ENCODE results near the gene PEMT. TPM values are rescaled to one million over a fixed set of nuclear protein-coding genes. Genes with fewer than 3 reads are reported as not detected.
A peak's percentile ranks its signal among the peaks of the same experiment; 100 is the strongest.

PEMT gene
- total RNA-seq, 1 experiment from 2014 or later, result 29.5 TPM

GRCh38 chr17:17518014-17518413 lies 73.5 kb downstream of the PEMT start:
- no TSS peak for BruUV-seq (replicated peaks)
- POLR2A ChIA-PET, result no interaction called here
- H3K4me3 Mint-ChIP-seq (ENCODE audit: unreplicated experiment), result no peak overlapping the region

GRCh38 chr17:17516941-17517720 lies 74.4 kb downstream of the PEMT start:
- Histone ChIP-seq H3K27me3 (replicated peaks; ENCODE audit: control insufficient read depth, insufficient read depth, low read length) (no peaks in the 10 kb centered on the region), H3K4me1 (no peaks in the 10 kb centered on the region), H3K36me3 (ENCODE audit: control insufficient read depth, insufficient read depth, low read length) (no peaks in the 10 kb centered on the region), H3K4me3 (ENCODE audit: low read depth, low read length) (no peak overlapping the region), H3K9me3 (no peaks in the 10 kb centered on the region)
- DNase-seq, result no peak
- H3K36me3 Mint-ChIP-seq (ENCODE audit: insufficient read depth, unreplicated experiment), result no peaks in the 10 kb centered on the region
- H3K9me3 Mint-ChIP-seq (ENCODE audit: unreplicated experiment), result no peaks in the 10 kb centered on the region
- no peak overlapping the region for H3K4me3 Mint-ChIP-seq (ENCODE audit: unreplicated experiment)
- H3K4me1 Mint-ChIP-seq (ENCODE audit: low read depth, unreplicated experiment), result no peaks in the 10 kb centered on the region
- intact Hi-C loops (cut with micrococcal nuclease; ENCODE audit: unreplicated experiment), result no loop called here
- no peaks in the 10 kb centered on the region for H3K27me3 Mint-ChIP-seq (ENCODE audit: insufficient read depth, unreplicated experiment)
- ChIA-PET POLR2A (no interaction called here), CTCF (interaction anchor here (0.6 kb wide), 1 partner anchor 31 kb away, joined by 5 read pairs; no protein-coding TSS in a partner anchor)
- peak overlapping the region; percentile 55 for H3K27ac Mint-ChIP-seq (ENCODE audit: unreplicated experiment)
- TF ChIP-seq CTCF (IDR thresholded peaks at IDR 0.05; ENCODE audit: insufficient read depth in 1 of 2, low read depth in 1 of 2, low read length in 1 of 2, severe bottlenecking in 1 of 2, unreplicated experiment in 1 of 2), result no peak
- BruUV-seq (replicated peaks), result no TSS peak

More at GRCh38 chr17:17518014-17518413, 73.5 kb downstream of the PEMT start:
- CTCF ChIA-PET, result no interaction called here
- Histone ChIP-seq H3K27me3 (replicated peaks; ENCODE audit: control insufficient read depth, insufficient read depth, low read length) (no peaks in the 10 kb centered on the region), H3K4me3 (ENCODE audit: low read depth, low read length) (no peak overlapping the region), H3K36me3 (ENCODE audit: control insufficient read depth, insufficient read depth, low read length) (no peaks in the 10 kb centered on the region), H3K9me3 (no peaks in the 10 kb centered on the region), H3K4me1 (no peaks in the 10 kb centered on the region)
- DNase-seq, result no peak
- no peaks in the 10 kb centered on the region for H3K9me3 Mint-ChIP-seq (ENCODE audit: unreplicated experiment)
- H3K27me3 Mint-ChIP-seq (ENCODE audit: insufficient read depth, unreplicated experiment), result no peaks in the 10 kb centered on the region
- no peaks in the 10 kb centered on the region for H3K4me1 Mint-ChIP-seq (ENCODE audit: low read depth, unreplicated experiment)
- no peak for TF ChIP-seq CTCF (IDR thresholded peaks at IDR 0.05; ENCODE audit: insufficient read depth in 1 of 2, low read depth in 1 of 2, low read length in 1 of 2, severe bottlenecking in 1 of 2, unreplicated experiment in 1 of 2)
- H3K27ac Mint-ChIP-seq (ENCODE audit: unreplicated experiment), result no peak overlapping the region
- no peaks in the 10 kb centered on the region for H3K36me3 Mint-ChIP-seq (ENCODE audit: insufficient read depth, unreplicated experiment)
- intact Hi-C loops (cut with micrococcal nuclease; ENCODE audit: unreplicated experiment), result no loop called here

GRCh38 chr17:17515934-17516930 lies 75.3 kb downstream of the PEMT start:
- no peak for DNase-seq
- BruUV-seq (replicated peaks), result no TSS peak
- CTCF ChIA-PET, result interaction anchor here (1.2 kb wide), 1 partner anchor 56 kb away, joined by 3 read pairs; no protein-coding TSS in a partner anchor

More at GRCh38 chr17:17515934-17516930, 75.3 kb downstream of the PEMT start:
- Mint-ChIP-seq H3K36me3 (ENCODE audit: insufficient read depth, unreplicated experiment) (no peaks in the 10 kb centered on the region), H3K27me3 (ENCODE audit: insufficient read depth, unreplicated experiment) (no peaks in the 10 kb centered on the region), H3K4me3 (ENCODE audit: unreplicated experiment) (no peak overlapping the region), H3K27ac (ENCODE audit: unreplicated experiment) (peak overlapping the region; percentile 55), H3K9me3 (ENCODE audit: unreplicated experiment) (no peaks in the 10 kb centered on the region), H3K4me1 (ENCODE audit: low read depth, unreplicated experiment) (no peaks in the 10 kb centered on the region)
- H3K9me3 ChIP-seq, result no peaks in the 10 kb centered on the region
- H3K4me1 ChIP-seq, result no peaks in the 10 kb centered on the region
- no peaks in the 10 kb centered on the region for H3K36me3 ChIP-seq (ENCODE audit: control insufficient read depth, insufficient read depth, low read length)
- H3K4me3 ChIP-seq (ENCODE audit: low read depth, low read length), result no peak overlapping the region
- H3K27me3 ChIP-seq (replicated peaks; ENCODE audit: control insufficient read depth, insufficient read depth, low read length), result no peaks in the 10 kb centered on the region
- POLR2A ChIA-PET, result interaction anchor here (0.6 kb wide), 1 partner anchor 23 kb away, joined by 3 read pairs; no protein-coding TSS in a partner anchor
- no peak for TF ChIP-seq CTCF (IDR thresholded peaks at IDR 0.05; ENCODE audit: insufficient read depth in 1 of 2, low read depth in 1 of 2, low read length in 1 of 2, severe bottlenecking in 1 of 2, unreplicated experiment in 1 of 2)
- intact Hi-C loops (cut with micrococcal nuclease; ENCODE audit: unreplicated experiment), result no loop called here
